NB4 (cell line): ENCODE results near the gene HEXA.
A peak's percentile ranks its signal among the peaks of the same experiment; 100 is the strongest.

Experiments used
- DNase-seq: peaks from one replicate; pipeline ENCODE4 v3.0.0; 2010; ENCODE audit warnings: low read depth
- H3K4me3 ChIP-seq: one replicate; pipeline ENCODE4 v1.5.1; 2011; ENCODE audit warnings: mild to moderate bottlenecking, low read depth, low read length, moderate library complexity
- CTCF ChIP-seq: IDR thresholded peaks from one replicate; pipeline ENCODE4 v1.5.1; 2012; ENCODE audit warnings: low read depth, low read length
- MYC ChIP-seq: IDR thresholded peaks from 2 replicates; pipeline ENCODE4 v1.6.1; 2011; ENCODE audit warnings: low read depth, low read length
- POLR2A ChIP-seq: IDR thresholded peaks from 2 replicates; pipeline ENCODE4 v1.6.1; 2011; ENCODE audit warnings: mild to moderate bottlenecking; ENCODE audit not compliant: insufficient read length; ENCODE audit errors: extremely low read depth
- TF ChIP-seq, protein P1 (sequence below): IDR thresholded peaks from 2 replicates; pipeline ENCODE4 v1.6.1; 2011; ENCODE audit warnings: low read depth, low read length

The HEXA gene

GRCh38 chr15:72342385-72342784 lies 33.4 kb downstream of the HEXA start:
- TF ChIP-seq, protein P1, sequence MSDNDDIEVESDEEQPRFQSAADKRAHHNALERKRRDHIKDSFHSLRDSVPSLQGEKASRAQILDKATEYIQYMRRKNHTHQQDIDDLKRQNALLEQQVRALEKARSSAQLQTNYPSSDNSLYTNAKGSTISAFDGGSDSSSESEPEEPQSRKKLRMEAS: no peak
- TF ChIP-seq CTCF (peak; percentile 38), MYC (no peak), POLR2A (no peak)
- DNase-seq: peak; percentile 58
- no peak overlapping the region for H3K4me3 ChIP-seq

GRCh38 chr15:72341361-72341760 lies 34.5 kb downstream of the HEXA start:
- TF ChIP-seq, protein P1: no peak
- TF ChIP-seq MYC: no peak
- TF ChIP-seq POLR2A: no peak
- no peak for TF ChIP-seq CTCF
- no peak for DNase-seq
- no peak overlapping the region for H3K4me3 ChIP-seq

- no peak overlapping the region for H3K4me3 ChIP-seq
- TF ChIP-seq CTCF: no peak
- no peak for TF ChIP-seq MYC
- no peak for TF ChIP-seq POLR2A
- TF ChIP-seq, protein P1: no peak
- DNase-seq: no peak
Measured at GRCh38 chr15:72340366-72340765, 35.4 kb downstream of the HEXA start.

DNA sequence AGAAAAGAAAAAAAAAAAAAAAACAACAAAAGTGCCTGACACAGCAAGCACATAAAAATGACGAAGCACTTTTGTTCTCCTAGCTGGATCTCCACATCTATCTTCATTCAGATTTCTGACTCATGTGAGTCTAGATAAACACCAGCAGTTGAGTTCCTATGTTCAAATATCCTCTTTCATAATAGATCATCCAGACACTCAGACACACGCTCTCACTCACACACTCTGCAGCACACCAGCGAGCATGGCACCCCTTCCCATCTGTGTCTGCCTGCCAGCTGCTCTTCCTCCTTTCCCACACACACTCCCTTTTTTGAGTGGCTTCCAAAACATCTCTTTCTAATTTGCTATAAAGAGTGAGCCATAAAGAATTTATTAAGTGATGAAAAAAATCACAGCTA lies 36.0 kb downstream of the HEXA start:
- no peak overlapping the region for H3K4me3 ChIP-seq
- peak; percentile 19 for DNase-seq
- no peak for TF ChIP-seq MYC
- TF ChIP-seq POLR2A: no peak
- no peak for TF ChIP-seq CTCF
- TF ChIP-seq, protein P1: no peak

DNA sequence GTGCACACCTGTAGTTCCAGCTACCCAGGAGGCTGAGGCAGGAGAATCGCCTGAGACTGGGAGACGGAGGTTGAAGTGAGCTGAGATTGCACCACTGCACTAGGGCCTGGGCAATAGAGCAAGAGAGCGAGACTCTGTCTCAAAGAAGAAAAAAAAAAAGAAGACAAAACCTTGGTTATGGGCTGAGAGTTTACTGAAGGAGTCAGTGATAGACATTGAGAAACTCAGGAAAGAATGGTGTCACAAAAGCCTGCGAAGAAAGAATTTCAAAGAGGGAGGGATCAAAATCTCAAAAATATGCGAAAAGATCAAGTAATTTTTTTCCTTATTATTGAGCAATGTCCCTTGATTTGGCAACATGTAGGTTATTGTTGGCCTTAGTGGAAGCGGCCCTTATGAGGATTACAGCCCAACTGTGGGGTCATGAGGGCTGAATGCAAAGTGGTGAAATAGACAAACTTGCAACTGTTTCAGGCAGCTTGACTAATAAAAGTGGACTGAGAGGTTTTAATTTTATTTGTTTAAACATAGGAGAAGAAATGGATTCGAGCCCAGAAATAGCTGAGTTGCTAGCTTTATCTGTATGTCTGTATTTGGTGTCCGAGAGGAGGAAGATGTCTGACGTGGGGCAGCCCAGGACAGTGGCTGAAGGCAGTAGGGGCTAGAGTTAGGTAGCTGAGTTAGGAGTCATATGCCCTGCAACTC lies 37.0 kb downstream of the HEXA start:
- TF ChIP-seq POLR2A (no peak), CTCF (no peak), MYC (no peak)
- TF ChIP-seq, protein P1: no peak
- peak; percentile 39 for DNase-seq
- no peak overlapping the region for H3K4me3 ChIP-seq
